ENCODE measurements around the gene CD68.

GRCh38 chr17:7573324-7574080, 5.9 kb upstream of the CD68 start:
- TF ChIP-seq POLR2AphosphoS5 (IDR thresholded peaks at IDR 0.05; ENCODE audit: low read depth, low read length) (peak; percentile 73), FOXP2 (optimal IDR thresholded peaks at IDR 0.05; ENCODE audit: borderline replicate concordance, extremely low read depth, extremely low read length, insufficient read depth) (peak; percentile 91)

All from PFSK-1 (cell line).